Iris pigment epithelial cell (primary cell): ENCODE measurements around the gene SIPA1L3.
"Not testable (repeated sequence)": the region's sequence is repeated elsewhere in the genome, so short reads cannot be mapped to it uniquely, and the experiment has no call there.

Source experiments
- DNase-seq: peaks from one replicate; pipeline ENCODE4 v3.0.0-alpha.2; 2011; ENCODE audit warnings: low read depth

The SIPA1L3 gene

GRCh38 chr19:38044267-38045111 is 137.5 kb downstream of the SIPA1L3 start:
- DNase-seq: peak; percentile 42

- DNase-seq: no peak
Measured at GRCh38 chr19:38045554-38046253, 138.7 kb downstream of the SIPA1L3 start.

- DNase-seq: no peak
Measured at GRCh38 chr19:38046254-38047048, 139.4 kb downstream of the SIPA1L3 start.

- DNase-seq: no peak
Measured at GRCh38 chr19:38047049-38047438, 140.0 kb downstream of the SIPA1L3 start.

- no peak for DNase-seq
Measured at GRCh38 chr19:38047641-38048040, 140.6 kb downstream of the SIPA1L3 start.

- DNase-seq: peak; percentile 40
Measured at GRCh38 chr19:38049105-38049649, 142.2 kb downstream of the SIPA1L3 start.

- no peak for DNase-seq
Measured at GRCh38 chr19:38055010-38055409, 148.0 kb downstream of the SIPA1L3 start.

GRCh38 chr19:38055655-38056521 is 148.9 kb downstream of the SIPA1L3 start:
- DNase-seq: no peak

- DNase-seq: no peak
Measured at GRCh38 chr19:38056646-38057045, 149.6 kb downstream of the SIPA1L3 start.

GRCh38 chr19:38057959-38058690 is 151.1 kb downstream of the SIPA1L3 start:
- no peak for DNase-seq

- DNase-seq: peak; percentile 56
Measured at GRCh38 chr19:38059897-38060296, 152.9 kb downstream of the SIPA1L3 start.

GRCh38 chr19:38060331-38060730 is 153.3 kb downstream of the SIPA1L3 start:
- no peak for DNase-seq

GRCh38 chr19:38061294-38061693 is 154.3 kb downstream of the SIPA1L3 start:
- peak; percentile 83 for DNase-seq

- DNase-seq: no peak
Measured at GRCh38 chr19:38062959-38063761, 156.2 kb downstream of the SIPA1L3 start.

- DNase-seq: no peak
Measured at GRCh38 chr19:38063928-38064327, 156.9 kb downstream of the SIPA1L3 start.

GRCh38 chr19:38064661-38065425 is 157.8 kb downstream of the SIPA1L3 start:
- no peak for DNase-seq

- not testable (repeated sequence) for DNase-seq
Measured at GRCh38 chr19:38065775-38066174, 158.8 kb downstream of the SIPA1L3 start.

GRCh38 chr19:38068826-38069225 is 161.8 kb downstream of the SIPA1L3 start:
- no peak for DNase-seq

- peak; percentile 80 for DNase-seq
Measured at GRCh38 chr19:38070573-38070972, 163.6 kb downstream of the SIPA1L3 start.
